ENCODE measurements around the gene B3GALNT1.

Gene B3GALNT1

DNA sequence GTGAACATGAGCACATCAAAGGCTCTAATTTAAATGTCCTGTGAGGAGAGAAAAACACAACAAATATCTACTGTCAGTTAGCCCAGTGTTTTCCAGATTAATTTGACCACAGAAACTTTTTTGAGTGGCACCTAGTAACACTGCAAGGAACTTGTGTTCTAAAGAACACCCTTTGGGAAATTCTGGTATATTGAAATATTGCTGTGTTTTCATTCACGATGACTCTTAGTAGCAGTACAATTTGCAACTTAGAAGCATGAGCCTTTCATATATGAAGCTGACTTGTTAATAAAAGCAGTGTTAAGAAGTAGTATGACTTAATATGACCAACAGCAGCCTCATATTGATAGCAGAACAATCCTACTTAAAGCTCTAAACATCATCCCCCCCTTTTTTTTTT, 32.0 kb downstream of the B3GALNT1 start:
- DNase-seq (ENCODE audit: low read depth), result no peak

DNA sequence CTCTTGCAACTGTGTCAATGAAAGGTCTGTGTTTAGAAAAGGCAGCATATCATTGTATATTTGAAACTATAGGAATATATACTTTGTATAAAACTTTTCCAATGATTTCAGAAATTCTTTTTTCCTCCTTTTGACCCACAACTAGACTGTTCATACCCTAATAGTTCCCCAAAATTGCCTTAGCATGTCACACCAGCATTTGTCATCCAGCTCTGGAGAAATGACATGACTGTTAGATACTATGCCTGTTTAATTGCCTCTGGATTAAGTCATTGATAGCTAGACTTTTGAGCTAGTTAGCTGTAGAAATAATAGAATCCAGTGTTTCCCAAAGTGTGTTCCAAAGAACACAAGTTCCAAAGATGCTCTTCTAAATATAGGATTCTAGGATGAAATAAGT, 32.4 kb downstream of the B3GALNT1 start:
- no peak for DNase-seq (ENCODE audit: low read depth)

- DNase-seq (ENCODE audit: low read depth), result no peak
Measured at GRCh38 chr3:161072211-161072621, 32.9 kb downstream of the B3GALNT1 start.

GRCh38 chr3:161070980-161071663, 34.0 kb downstream of the B3GALNT1 start:
- no peak for DNase-seq (ENCODE audit: low read depth)

DNA sequence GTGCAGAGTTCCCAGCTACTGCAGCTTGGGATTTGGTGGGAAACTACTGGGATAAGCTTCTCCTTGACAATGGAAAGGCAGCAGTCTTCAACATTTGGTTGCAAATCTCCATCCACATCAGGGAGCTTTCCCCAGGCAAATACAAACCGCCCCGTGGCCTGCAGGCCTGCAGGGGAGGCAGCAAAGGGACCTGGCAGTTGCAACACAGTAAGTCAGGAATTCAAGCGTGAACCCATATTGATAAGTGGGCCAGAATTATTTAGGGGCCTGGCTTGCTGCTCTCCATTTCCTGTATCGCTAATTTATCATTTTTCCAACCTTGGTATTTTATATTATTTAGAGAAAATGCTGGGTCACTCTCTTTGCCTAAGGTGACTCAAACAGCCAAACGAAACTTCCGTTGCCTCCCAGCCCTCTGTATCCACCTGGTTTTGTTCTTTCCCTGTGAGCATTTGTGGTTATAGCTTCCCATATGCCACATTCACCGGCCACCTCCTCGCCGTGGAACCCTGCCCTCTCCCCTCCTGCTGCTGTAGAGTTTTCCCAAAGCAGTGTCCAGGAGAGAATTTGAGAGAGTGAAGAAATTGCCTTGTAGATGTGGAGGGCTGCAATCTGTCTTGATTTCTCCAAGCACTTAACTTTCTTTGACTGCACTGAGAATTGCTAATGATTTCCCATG, 34.8 kb downstream of the B3GALNT1 start:
- peak; percentile 2 for DNase-seq (ENCODE audit: low read depth)

GRCh38 chr3:161069511-161070251, 35.5 kb downstream of the B3GALNT1 start:
- DNase-seq (ENCODE audit: low read depth), result peak; percentile 73

DNA sequence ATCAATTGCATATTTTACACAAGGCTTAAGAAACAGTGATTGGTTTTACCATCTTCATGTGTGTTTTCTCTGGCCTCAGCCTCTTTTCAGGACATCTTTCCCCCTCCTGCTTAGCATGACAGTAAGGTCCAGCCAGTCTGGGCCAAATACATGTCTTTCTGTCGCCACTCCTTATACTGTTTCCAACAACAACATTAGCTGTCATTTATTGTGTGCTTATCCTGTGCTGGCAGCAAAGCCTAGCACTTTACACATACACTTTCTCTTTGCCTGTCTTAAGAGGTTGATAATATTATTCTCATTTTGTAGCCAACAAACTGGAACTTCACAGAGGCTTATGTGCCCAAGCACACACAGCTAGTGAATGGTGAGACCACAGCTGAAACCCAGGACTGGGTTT, 37.8 kb downstream of the B3GALNT1 start:
- no peak for DNase-seq (ENCODE audit: low read depth)

GRCh38 chr3:161066930-161067329, 38.2 kb downstream of the B3GALNT1 start:
- no peak for DNase-seq (ENCODE audit: low read depth)

GRCh38 chr3:161064413-161064812, 40.7 kb downstream of the B3GALNT1 start:
- DNase-seq (ENCODE audit: low read depth), result no peak

GRCh38 chr3:161054860-161055604, 50.1 kb downstream of the B3GALNT1 start:
- no peak for DNase-seq (ENCODE audit: low read depth)

GRCh38 chr3:161051856-161052255, 53.3 kb downstream of the B3GALNT1 start:
- DNase-seq (ENCODE audit: low read depth), result no peak

- no peak for DNase-seq (ENCODE audit: low read depth)
Measured at GRCh38 chr3:161050935-161051334, 54.2 kb downstream of the B3GALNT1 start.

DNA sequence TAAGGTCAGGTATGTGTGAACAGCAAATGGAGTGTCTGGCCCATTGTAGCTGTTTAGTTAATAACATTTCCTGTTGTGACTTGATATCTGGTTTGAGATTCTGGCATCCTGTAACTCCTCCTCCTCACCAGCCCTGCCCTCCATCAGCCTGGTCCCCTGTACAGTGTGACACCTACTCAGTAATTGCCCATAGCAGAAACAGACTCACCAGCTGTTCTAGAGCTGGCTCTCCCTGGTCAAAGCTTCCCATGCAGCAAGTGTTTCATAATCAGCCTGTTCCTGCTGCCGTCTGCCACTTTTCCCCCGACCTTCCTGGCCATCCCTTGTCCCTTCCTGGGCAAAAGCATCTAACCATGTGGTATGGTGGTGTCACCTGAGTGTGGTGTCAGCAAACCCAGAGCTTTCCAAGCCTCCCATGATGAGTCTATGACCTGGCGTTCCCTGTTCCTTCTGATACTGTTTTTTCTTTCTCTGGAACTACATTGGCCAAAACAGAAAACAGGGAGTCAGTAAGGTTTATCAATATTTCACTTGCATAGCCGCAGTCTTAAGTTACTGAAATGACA, 55.4 kb downstream of the B3GALNT1 start:
- no peak for DNase-seq (ENCODE audit: low read depth)

DNA sequence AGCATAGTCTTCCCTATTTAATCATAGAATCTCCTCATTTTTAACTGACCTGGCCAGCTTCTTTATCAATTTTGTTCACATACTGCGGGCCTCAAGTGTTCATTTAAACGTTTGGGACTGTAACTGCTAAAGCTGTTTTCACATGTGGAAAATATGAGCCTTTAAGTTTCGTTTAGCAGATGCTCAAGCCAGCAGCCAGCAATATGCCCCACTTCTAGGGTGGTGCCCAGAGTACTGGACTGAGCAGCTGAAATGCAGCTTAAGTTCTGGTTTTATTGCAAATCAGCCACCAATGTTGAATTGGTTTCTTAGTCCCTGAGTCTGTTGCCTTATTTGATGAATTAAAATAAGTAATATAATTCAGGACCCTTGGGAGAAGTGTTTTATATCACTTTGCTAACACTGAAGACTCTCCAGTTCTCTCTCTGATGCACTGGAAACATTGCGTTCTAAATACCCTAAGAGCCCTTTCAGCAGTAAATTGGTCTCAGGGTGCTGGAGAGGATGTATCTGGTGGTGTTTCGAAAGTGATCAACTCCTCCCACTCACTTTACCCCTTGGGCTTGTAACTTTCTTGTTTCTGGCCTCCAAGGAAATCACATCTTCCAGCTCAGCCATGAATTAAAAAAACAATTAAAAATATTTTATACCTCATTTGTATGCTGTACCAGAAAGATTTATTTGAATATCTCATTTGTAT, 61.7 kb downstream of the B3GALNT1 start:
- DNase-seq (ENCODE audit: low read depth), result no peak

DNA sequence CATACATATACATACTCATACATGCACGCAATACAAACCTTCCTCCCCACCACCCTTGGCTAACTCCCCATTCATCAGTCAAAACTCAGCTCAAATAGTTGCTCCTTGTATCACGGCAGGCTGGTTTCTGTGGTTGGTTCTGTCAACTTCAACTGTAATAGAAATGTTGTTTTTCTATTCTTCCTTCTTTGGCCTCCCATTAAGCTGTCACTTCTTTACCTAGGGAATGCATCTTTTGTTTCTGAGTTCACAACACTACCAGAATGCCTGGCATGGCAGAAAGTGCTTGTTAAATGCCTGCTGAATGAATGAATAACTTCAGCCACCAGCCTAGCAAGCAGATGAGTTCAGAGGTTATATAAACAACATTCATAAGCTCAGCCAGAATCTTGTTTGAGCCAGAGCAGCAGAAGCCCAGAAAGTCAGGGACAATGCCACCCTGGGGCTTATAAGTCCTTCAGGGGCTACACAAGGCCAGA, 63.1 kb downstream of the B3GALNT1 start:
- peak; percentile 52 for DNase-seq (ENCODE audit: low read depth)

DNA sequence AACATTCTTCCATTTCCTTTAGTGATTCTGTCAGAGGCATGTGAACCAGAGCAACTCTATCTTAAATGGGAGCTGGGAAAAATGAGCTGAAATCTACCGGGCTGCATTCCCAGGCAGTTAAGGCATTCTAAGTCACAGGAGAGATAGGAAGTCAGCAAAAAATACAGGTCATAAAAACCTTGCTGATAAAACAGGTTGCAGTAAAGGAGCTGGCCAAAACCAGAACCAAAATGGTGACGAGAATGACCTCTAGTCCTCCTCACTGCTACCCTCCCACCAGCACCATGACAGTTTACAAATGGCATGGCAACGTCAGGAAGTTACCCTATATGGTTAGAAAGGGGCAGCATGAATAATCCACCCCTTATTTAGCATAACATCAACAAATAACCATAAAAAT, 66.4 kb downstream of the B3GALNT1 start:
- peak; percentile 58 for DNase-seq (ENCODE audit: low read depth)

GRCh38 chr3:161035711-161036110, 69.4 kb downstream of the B3GALNT1 start:
- peak; percentile 94 for DNase-seq (ENCODE audit: low read depth)

DNA sequence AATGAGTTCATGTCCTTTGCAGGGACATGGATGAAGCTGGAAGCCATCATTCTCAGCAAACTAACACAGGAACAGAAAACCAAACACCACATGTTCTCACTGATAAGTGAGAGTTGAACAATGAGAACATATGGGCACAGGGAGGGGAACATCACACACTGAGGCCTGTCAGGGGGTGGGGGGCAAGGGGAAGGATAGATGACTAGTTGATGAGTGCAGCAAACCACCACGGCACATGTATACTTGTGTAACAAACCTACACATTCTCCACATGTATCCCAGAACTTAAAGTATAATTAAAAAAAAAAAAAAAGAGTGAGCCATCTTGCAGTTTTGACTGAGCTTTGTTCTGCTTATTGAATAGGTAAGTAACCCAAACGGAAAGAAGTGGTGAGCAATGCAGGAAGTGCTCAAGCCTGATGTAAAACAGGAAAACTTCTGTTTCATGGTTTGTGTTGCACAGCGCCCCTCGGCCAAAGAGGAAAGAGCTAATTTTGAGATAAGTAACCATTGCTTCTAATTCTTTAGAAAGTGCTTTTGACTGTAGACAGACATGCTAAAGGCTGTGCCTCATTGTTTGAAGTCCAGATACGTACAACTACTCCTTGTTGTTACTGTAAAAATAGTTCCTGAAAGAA, 70.1 kb downstream of the B3GALNT1 start:
- DNase-seq (ENCODE audit: low read depth), result peak; percentile 51

Data from iris pigment epithelial cell (primary cell).